Tongue (tissue), 2 donors: Measurements from ENCODE around the gene DPF3. TPM values are rescaled to one million over a fixed set of nuclear protein-coding genes. Genes with fewer than 3 reads are reported as not detected.

Experiments
- DNase-seq: peaks from one replicate; pipeline ENCODE4 v3.0.0-alpha.2; 2015
- total RNA-seq: library from RNA; depleted of rRNA; stranded (reverse); fragments of >200 nt; gene quantifications from one replicate; pipeline ENCODE4 v1.2.3, GENCODE V29; 2014

Gene DPF3
- 20.6 TPM for total RNA-seq

DNA sequence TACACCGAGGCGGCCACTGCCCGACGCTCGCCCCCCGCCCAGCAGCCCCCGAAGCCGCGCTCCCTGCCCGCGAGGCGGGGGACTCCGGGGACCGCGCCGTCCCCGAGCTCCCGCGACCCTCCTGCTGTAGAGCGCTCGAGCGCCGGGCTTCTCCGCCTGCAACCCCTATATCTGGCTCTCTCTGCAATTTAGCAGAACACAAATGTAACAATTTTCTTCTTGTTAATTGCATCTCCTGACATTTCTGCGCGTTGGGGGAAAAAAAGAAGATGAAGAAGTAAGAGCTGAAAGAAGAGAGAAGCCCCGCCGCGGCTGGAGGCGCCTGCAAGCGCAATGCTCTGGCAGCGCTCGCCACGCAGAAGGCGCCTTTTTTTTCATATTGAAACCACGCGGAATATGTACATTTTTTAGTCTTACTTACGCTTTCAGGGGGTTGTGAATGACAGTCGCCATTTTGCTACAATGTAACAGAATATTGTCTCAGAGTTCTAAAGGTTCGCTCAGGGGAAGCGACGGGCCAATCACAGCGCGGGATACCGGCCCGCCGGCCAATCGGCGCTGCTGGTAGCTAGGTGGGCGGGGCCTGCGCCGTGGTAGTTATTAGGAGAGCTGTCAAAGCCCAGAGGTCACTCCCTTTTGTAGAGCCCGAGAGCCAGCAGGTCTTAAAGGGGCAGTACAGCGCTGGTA, at the start of gene DPF3:
Gene DPF3, minus strand, starts transcription at position 466 of the 687 bp plus-strand sequence. Its CDS starts 13 bp downstream, at position 453.
- DNase-seq, result peak; percentile 97

DNA sequence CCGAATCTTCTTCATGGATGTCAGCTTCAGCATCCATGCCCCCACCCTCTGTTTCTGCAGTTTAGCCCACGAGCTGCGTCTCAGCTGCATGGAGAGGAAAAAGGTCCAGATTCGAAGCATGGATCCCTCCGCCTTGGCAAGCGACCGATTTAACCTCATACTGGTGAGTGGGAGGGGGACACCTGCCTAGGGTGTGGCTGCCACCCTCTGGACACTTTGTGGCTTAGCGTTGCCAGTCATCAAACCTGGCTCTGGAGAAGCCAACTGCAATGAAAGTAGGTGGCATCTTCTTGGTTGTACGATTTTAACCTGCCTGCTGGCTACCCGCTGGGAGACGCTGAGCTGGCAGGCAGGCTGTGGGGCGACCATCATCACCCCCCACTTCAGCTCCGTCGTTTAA, 49.0 kb upstream of the DPF3 start:
- DNase-seq, result no peak

DNA sequence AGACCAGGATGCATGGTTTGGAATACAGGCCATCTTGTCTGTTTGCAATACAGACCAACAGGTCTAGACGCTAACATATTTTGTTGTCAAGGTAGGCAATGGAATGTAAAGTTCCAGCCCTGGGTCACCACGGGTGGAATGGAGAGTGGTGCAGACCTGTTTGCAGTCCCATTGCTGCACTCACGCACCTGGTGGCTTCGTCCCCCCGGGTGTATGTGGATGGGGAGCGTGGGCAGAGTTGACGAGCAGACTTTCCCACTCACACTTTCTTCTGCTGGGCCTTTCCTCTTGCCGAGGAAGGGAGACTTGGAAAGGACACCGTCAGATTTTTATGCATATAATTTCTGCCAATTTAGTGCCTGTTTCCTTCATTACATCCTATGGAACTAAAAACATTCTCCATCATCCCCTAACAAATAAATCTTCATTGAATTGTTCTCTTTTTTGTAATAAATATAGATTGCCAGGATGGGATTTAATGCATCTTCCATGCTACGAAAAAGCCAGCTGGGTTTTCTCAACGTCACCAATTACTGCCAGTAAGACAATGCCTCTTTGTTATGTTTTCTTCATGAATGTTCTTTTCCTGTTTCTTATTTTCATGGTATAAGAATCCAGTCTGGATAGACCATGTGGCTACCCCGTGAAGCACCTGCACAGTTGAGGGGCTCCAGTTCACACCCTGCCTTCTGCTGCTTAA, 47.5 kb upstream of the DPF3 start:
- peak; percentile 81 for DNase-seq

DNA sequence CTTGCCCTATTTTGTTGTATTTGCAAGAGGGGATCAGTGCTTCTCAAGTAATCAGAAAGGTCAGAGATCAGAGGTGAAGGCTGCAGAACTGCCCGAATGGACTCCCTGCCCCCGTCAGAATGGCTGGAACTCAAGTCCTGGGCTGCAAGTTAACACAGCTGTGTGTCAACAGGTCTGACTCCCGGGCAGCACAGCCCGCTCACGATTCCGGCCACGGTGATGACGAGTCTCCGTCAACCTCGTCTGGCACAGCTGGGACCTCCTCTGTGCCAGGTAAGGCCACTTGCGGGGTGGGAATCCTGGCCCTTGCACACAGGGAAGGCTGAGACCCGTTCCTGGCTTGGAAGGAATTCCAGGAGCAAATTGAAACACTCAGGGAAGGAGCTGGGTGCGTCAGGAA, 45.7 kb upstream of the DPF3 start:
- no peak for DNase-seq

DNA sequence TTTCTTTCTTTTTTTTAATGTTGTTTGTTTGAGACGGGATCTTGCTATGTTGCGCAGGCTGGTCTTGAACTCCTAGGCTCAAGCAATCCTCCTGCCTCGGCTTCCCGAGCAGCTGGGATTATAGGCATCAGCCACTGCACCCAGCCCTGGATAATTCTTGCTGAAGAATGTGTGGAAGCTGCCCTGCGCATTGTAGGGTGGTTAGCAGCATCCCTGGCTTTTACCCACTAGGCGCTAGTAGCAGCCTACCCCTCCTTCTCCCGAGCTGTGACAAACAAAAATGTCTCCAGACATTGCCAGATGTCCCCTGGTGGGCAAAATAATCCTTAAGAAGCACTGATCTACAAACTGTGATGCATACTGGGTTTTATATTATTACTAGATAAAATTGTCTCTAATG, 39.0 kb upstream of the DPF3 start:
- DNase-seq, result no peak

DNA sequence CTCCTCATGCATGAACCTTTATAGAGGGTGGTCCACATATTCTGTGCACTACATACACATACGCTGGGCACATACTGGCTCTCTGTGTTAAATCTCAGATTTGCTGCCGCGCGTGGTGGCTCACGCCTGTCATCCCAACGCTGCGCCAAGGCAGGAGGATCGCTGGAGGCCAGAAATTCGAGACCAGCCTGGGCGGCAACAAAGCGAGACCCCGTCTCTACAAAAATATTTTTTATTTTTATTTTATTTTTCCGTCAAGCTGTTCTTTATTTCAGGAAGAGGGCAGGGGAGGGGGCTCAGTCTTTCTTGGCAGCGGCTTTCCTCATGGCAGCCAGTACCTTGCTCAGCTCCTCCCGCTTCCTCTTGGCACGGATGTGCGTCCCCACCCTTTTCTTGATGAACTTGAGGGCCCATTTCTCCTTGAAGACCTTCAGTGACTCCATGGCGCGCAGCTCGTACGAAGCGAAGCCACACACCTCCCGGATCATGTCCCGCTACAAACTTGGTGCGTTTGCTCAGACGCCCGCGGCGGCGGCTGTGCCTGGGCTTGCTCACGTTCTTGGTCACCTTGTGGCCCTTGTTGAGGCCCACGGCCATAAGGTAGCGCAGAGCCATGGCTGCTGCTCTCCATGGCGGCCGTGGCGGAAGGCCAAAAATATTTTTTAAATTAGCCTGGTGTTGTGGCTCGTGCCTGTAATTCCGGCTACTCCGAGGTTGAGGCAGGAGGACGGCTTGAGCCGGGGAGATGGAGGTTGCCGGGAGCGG, 35.6 kb upstream of the DPF3 start:
- DNase-seq, result no peak

DNA sequence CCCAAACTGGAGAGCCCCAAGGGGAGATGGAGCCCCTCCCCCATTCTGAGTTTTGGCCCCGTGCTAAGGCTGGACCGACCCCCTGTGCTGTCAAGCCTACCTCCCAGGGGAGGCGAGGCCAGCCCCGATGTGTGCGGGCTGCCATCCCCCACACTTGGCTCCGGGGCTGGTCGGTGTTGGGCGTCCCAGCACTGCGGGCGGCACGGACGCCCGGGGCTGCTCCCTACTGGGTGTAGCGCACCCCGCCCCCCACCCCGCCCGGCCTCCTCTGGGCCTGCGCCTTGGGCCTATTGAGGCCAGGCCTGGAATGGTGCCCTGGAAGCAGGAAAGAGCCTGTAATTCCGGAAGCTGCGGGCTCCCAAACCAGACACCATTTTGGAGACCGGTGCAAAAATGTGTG, 35.0 kb upstream of the DPF3 start:
- DNase-seq, result no peak

DNA sequence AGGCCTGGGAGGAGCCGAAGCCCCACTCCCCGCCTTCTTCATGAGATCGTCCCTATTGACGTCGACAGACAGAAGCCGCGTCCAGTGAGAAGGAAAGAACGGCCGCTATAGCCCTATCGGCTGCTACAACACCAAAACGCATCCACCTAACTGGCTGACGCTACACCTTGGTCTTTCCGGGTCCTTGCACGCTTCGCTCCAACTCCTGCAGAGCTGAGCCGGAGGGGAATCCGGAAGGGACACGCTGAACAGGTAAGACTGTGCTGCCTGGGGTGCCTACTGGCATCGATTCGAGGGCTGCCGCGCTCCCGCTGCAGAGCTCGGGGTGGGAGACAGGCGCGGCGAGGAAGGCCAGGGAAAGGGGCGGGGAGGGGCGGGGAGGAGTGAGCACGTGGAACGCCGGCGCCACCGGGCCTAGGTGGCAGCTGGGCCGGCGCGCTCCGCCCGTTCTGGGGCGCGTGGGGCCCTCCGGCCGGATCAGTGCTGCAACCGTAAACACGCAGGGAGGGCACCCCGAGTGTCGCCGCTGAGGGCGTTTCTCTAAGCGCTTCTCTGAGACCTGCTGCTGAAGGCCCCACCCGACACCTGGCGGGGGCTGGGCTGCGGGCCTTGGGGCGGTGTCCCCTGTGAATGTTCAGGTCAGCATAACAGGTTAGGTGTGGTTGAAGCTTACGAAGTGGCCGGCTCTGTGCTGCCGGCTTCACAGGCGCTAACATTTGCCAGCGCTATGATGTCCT, 32.6 kb upstream of the DPF3 start, which contains the start of gene DCAF4:
Gene DCAF4, plus strand, starts transcription at position 173 of the 737 bp plus-strand sequence. CDS start 11,515 bp downstream, outside the sequence.
- peak; percentile 99 for DNase-seq

DNA sequence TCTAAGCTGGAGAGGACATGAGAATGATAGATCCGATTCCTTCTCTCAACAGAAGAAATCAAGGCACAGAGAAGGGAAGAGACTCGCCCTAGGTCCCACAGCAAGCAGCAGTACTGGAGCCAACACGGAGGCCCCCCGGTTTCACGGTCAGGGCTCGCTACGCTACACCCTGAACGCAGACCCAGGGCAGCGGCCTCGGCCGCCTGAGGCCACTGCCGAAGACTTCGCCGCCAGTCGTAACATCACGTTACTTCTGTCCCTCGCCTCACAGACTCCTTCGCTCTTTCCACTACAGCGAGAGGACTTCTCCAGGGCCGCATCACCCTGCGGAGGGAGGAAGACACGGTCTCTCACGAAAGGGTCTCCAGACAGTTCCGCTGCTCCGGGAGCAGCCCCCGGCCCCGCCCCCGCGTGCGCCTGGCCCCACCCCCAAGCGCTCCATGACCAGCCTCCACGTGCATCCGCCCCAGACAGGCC, 32.0 kb upstream of the DPF3 start:
- DNase-seq, result no peak

DNA sequence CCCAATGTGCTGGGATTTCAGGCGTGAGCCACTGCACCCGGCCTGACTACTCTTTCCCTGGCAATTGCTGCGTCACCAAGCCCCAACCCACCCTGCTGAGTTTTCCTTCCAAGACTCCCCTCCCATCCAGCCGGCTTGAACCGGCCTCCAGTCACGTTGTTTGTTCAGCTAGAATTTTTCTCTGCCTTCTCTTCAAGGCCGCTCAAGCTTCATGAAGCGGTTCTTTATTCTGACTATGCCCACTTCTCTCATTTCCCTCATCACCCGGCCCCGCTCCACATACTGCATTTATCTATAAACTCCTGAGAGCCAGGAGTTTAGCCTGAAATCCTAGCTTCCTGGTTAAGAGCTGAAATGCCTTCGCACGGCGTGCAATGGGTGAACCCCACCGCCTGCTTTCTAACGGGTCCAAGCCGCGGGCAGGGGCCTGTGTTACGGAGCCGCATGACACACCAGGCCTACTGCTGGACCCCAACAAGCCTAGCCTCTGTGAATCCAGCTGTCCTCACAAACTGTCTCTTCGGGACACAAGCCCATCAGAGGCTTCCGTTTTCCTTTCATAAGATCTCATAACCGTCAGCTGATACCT, 31.4 kb upstream of the DPF3 start:
- DNase-seq, result peak; percentile 40

DNA sequence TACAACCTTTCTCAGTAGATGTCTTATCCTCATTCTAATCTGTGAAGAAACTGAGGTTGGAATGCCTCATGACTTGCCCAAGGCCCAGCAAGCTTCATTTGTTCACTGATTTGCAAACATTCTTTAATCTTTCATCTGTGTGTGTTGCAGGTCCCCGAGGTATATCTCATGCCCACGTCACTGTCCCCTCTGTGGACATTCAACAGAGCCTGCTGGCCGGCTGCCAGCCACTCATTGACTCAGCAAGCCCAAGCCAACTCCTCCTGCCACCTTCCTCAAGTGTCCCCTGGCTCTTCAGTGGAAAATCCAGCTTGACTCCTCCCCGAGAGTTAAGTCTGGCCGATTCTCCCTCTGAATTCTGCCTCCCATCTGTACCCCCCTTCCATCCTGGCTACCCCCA, 30.4 kb upstream of the DPF3 start:
- peak; percentile 15 for DNase-seq

DNA sequence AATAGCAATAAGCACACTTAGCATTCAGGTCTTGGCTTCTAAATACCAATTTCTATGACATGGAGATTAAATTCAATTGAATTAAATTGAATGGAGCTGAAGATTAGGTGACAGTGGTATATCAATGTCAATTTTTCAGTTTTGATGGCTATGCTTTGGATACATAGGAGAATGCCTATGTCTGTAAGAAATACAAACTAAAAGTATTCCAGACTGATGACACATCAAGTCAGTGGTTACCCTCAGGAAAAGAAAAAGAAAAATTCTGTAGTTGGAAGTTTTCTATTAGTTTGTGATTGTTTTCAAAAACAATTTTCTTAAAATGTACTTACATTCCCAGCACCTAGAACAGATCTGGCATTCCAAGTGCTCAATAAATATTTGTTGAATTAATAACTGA, 27.5 kb upstream of the DPF3 start:
- DNase-seq, result no peak

DNA sequence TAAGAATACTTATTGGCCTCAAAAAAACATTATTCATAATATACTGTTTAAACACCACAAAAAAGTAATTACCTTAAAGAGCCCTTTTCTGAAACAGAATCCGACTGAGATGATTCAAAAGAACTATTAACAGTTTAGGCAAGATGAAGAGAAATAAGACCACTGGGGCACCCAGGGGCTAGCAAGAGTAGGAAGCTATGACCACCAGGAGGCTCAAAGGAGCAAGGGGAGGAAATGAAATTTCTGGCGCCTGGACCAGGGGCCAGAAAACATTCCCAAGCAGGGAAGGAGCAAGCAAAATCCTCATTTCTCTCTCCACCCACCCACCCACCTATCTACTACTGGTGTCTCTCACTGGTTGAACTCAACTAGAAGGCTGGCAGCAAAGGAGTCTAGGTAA, 26.1 kb upstream of the DPF3 start:
- DNase-seq, result no peak

DNA sequence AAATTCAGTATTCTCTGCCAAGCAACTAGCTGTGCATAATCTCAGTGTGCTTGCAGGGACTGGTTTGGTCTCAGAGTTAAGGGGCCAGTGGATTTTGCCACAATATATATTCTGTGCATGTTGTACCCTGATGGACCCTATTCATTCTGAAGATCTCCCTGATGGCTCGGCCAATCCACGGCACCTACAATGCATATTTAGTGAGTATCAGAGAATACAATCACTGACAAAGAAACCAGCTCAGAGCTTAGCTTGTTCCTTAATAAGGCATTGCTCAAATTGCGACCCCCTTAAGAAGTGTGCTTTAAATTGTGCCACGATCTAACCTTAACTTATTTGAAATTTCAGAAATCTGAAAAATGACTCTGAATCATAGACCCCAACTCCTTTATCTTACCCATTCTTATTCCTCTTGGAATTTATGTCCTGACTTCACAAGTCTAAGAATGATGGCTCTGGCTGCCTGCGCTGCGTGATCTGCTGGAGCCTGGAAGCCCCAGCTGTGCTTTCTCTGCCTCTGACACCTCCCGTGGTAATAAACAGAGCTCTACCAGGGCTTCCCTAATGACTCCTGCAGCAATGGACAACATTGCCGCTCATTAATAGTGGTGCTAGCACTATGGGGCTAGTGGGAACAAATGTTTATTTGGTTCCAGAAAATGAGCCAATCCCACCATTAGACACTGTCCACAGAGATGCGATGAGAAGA, 23.3 kb upstream of the DPF3 start:
- no peak for DNase-seq

DNA sequence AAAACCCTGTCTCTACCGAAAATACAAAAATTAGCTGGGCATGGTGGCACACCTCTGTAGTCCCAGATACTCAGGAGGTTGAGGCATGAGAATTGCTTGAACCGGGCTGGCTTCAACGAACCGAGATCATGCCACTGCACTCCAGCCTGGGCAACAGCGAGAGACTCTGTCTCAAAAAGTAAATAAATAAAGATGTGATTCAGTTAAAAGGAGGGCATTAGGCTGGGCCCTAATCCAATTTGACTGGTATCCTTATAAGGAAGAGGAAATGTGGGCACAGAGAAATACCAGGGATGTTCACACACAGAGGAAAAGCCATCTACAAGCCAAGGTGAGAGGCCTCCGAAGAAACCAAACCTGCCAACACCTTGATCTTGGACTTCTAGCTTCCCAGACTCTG, 22.3 kb upstream of the DPF3 start:
- DNase-seq, result no peak

DNA sequence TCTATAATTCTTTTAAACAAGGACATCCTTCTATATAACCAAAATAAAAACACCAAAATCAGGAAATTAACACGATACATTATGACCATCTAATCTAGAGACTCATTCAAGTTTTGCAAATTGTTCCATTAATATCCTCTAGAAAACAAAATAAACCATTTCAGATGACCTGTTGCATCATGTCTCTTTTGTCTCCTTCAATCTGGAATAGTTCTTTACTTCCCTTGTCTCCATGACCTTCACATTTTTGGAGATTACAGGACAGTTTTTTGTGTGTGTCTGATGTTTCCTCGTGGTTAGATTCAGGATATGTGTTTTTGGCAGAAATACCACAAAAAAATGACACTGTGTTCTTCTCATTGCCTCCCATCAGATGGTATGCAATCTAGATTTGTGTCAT, 19.9 kb upstream of the DPF3 start:
- DNase-seq, result no peak

DNA sequence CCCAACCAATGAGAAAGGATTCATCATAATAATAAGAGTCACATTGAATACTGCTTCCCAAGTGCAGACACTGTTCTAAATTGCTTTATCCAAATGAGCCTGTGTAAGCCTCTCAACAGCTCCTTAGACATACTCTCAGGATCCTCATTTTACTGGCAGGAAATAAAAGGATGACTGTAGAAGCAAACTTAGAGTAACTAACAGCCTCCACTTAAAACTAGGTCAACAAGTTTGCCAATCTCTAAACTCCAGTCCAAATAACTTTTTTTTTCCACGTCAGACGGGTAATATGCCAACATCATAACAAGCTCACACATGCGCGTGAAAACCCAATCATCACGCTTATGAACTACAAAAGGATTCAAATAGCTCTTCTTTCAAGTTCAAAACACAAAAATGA, 15.3 kb upstream of the DPF3 start:
- peak; percentile 64 for DNase-seq

DNA sequence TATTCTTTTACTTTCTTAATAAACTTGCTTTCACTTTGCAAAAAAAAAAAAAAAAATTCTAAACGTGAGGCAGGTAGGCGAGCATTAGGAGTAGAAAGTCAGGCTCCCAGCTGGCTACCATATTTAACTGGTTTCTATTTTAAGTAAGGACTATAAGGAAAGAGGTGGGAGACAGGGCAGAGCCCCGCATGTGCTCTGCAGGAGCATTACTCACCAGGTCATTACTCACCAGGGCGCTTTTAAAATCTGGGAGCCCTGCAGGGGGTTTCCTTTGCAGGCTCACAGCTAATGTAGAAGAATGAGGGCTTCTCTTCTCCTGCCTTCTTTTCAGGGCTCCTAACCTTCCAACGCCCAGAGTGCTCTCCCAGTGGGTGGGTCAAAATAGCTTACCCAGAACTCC, 14.0 kb upstream of the DPF3 start:
- DNase-seq, result no peak

DNA sequence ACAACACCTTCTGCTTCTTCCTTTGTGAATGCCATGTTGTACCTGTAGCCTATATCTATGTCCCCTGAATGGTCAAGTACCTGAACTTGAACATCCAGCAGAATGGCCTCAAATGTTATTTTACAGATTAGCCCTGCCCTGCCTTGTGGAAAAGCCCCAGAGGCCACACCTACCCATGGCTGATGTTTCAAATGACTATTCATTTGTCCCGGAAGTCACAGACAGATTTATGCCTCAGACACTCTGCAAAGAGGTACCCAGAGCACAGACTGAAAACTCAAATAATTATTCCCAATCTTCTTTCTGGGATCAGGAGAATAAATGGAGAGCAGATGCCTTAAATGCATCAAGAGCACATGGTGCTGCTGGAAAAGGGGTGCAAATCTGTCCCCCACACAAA, 13.0 kb upstream of the DPF3 start:
- no peak for DNase-seq

DNA sequence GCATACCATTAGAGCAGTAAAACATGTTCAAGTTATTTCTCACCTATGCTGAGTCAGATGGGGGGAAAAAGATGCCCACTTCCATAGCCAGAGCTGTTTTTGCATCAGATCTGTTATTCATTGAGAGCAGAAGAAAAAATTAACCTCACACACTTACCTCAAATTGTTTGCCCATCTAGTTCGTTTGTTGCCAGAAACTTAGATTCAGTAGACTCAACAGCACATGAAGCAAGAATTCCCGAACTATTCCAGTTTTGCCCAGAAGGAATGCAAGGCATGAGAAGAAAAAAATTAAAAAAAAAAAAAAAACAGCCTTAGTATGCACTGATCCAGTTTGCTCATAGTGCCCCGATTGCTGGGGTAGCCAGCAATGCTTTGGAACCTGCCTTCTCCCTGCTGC, 12.4 kb upstream of the DPF3 start:
- DNase-seq, result no peak

DNA sequence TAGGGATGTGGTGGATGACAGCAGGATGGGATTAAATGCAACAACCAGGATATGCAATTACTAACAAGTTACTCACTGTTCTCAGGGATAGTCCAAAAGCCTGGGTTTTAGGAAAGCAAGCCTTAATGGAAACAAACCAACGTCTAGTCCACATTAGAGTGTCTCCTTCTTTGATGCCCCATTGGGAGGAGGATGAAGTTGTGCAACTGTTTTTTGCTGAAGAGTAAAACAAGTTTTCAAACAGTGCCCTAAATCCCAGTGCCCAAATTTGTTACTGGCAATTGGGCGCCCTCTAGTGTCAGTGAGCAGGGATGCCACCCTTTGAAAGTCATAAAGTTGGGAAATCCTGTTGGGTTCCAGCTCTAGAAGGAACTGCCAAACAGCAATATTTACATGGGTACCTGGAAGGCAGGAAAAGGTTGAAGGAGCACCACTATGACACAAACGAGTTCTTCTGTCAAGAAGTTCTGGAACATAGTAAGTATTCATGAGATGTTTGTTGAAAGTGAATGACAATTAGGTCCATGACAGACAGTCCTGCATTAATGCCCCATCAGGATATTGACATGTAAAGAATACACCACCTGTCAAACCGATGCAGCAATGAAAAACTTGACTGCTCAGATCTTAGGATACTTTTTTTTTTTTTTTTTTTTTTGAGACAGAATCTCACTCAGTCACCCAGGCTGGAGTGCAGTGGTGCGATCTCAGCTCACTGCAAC, 11.1 kb upstream of the DPF3 start:
- peak; percentile 87 for DNase-seq
